ENCODE measurements around the gene BICD2. TPM values are rescaled to one million over a fixed set of nuclear protein-coding genes. Genes with fewer than 3 reads are reported as not detected.

BICD2 gene
- total and polyA plus RNA-seq, 2 of the 13 experiments (the other 11 are each of a cell fraction or from before 2014, with no cell fraction given), result 5.1 to 17.4 TPM

DNA sequence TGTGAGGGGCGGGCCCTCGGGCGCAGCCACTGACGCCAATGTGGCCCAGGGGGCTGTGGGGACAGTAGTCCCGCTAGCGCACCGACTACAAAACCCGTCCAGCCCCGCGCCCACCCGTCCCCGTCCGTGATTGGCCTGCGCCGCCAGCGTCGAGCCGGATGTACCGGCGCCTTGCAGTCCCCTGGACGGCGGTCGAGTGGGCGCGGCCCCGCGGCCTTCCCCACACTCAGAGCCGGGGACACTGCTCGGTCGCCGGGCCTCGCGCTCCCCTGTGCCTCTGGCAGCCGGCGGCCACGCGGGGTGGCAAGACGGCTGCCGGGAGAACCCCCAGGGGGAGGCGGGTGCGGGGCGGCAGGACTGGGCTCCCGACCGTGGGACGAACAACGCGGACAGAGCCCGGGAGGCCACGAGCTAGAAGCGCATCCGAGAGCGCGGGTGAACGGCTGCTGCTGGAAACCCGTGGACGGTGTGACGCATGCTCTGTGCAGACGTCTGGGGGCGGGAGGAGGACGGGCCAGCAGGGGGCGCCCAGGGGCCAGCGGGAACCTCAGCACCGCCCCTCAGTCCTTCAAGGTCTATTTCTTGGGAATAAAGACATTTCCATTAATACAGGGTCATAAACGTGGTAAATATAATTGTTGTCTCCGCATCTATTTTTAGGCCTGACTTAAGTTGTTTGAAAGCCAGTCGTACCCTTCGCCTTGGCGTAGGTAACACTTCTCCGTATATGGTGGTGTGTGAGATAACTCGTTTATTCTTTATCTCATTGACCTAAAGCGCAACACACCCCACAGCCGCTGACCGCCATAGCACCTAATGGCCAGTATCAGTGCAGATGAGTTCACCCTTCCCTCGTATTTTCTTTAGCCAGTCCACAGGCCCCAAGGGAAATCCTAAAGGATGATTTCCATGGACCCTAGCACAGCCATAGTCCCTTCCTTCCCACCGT is 629 bp upstream of the BICD2 start (continued):
- TF ChIP-seq ZBTB10 (CRISPR knock-in tag; IDR thresholded peaks at IDR 0.05; ENCODE audit: borderline replicate concordance) (no peak), ZNF75D (CRISPR knock-in tag; IDR thresholded peaks at IDR 0.05; ENCODE audit: borderline replicate concordance) (no peak), ZNF331 (CRISPR knock-in tag; IDR thresholded peaks at IDR 0.05) (peak; percentile 33), HDAC1 (CRISPR knock-in tag; IDR thresholded peaks at IDR 0.05) (peak; percentile 85), ZNF562 (CRISPR knock-in tag; IDR thresholded peaks at IDR 0.05; ENCODE audit: borderline replicate concordance) (no peak), NPAS2 (CRISPR knock-in tag; IDR thresholded peaks at IDR 0.05; ENCODE audit: borderline replicate concordance) (no peak), ZNF382 (CRISPR knock-in tag; IDR thresholded peaks at IDR 0.05; ENCODE audit: borderline replicate concordance) (no peak), ZNF672 (CRISPR knock-in tag; IDR thresholded peaks at IDR 0.05) (no peak), ZFP90 (CRISPR knock-in tag; IDR thresholded peaks at IDR 0.05; ENCODE audit: borderline replicate concordance) (no peak), ZNF512 (CRISPR knock-in tag; IDR thresholded peaks at IDR 0.05) (no peak), PAF1 (CRISPR knock-in tag; IDR thresholded peaks at IDR 0.05) (no peak), CEBPG (CRISPR knock-in tag; IDR thresholded peaks at IDR 0.05) (no peak), MBD4 (IDR thresholded peaks at IDR 0.05; ENCODE audit: borderline replicate concordance, low read length) (no peak), YEATS4 (CRISPR knock-in tag; IDR thresholded peaks at IDR 0.05; ENCODE audit: borderline replicate concordance) (peak; percentile 94), YY1 (IDR thresholded peaks at IDR 0.05; ENCODE audit: insufficient read depth, insufficient replicate concordance, low read depth, low read length) (peak; percentile 85)
- TF ChIP-seq, protein P1, sequence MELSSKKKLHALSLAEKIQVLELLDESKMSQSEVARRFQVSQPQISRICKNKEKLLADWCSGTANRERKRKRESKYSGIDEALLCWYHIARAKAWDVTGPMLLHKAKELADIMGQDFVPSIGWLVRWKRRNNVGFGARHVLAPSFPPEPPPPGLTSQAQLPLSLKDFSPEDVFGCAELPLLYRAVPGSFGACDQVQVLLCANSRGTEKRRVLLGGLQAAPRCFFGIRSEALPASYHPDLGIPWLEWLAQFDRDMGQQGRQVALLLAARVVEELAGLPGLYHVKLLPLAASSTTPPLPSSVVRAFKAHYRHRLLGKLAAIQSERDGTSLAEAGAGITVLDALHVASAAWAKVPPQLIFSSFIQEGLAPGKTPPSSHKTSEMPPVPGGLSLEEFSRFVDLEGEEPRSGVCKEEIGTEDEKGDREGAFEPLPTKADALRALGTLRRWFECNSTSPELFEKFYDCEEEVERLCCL (CRISPR knock-in tag; IDR thresholded peaks at IDR 0.05; ENCODE audit: borderline replicate concordance), result no peak
- TF ChIP-seq, protein P2, sequence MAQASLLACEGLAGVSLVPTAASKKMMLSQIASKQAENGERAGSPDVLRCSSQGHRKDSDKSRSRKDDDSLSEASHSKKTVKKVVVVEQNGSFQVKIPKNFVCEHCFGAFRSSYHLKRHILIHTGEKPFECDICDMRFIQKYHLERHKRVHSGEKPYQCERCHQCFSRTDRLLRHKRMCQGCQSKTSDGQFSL (CRISPR knock-in tag; IDR thresholded peaks at IDR 0.05), result no peak
- TF ChIP-seq, protein P3, sequence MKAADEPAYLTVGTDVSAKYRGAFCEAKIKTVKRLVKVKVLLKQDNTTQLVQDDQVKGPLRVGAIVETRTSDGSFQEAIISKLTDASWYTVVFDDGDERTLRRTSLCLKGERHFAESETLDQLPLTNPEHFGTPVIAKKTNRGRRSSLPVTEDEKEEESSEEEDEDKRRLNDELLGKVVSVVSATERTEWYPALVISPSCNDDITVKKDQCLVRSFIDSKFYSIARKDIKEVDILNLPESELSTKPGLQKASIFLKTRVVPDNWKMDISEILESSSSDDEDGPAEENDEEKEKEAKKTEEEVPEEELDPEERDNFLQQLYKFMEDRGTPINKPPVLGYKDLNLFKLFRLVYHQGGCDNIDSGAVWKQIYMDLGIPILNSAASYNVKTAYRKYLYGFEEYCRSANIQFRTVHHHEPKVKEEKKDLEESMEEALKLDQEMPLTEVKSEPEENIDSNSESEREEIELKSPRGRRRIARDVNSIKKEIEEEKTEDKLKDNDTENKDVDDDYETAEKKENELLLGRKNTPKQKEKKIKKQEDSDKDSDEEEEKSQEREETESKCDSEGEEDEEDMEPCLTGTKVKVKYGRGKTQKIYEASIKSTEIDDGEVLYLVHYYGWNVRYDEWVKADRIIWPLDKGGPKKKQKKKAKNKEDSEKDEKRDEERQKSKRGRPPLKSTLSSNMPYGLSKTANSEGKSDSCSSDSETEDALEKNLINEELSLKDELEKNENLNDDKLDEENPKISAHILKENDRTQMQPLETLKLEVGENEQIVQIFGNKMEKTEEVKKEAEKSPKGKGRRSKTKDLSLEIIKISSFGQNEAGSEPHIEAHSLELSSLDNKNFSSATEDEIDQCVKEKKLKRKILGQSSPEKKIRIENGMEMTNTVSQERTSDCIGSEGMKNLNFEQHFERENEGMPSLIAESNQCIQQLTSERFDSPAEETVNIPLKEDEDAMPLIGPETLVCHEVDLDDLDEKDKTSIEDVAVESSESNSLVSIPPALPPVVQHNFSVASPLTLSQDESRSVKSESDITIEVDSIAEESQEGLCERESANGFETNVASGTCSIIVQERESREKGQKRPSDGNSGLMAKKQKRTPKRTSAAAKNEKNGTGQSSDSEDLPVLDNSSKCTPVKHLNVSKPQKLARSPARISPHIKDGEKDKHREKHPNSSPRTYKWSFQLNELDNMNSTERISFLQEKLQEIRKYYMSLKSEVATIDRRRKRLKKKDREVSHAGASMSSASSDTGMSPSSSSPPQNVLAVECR (CRISPR knock-in tag; IDR thresholded peaks at IDR 0.05; ENCODE audit: borderline replicate concordance), result peak; percentile 89; the same call in 1 of the 2 replicates

Measured in HepG2 (cell line).